Osteoblast (primary cell): ENCODE results near the gene NSD2. TPM values are rescaled to one million over a fixed set of nuclear protein-coding genes. Genes with fewer than 3 reads are reported as not detected.
"Not testable (repeated sequence)": the region's sequence is repeated elsewhere in the genome, so short reads cannot be mapped to it uniquely, and the experiment has no call there.

Source experiments
- DNase-seq: peaks from one replicate; pipeline ENCODE4 v3.0.0; 2011; ENCODE audit warnings: low spot score, mixed read lengths; ENCODE audit not compliant: insufficient read length; ENCODE audit errors: missing footprints
- H2AFZ ChIP-seq: 2 replicates; pipeline ENCODE4 v1.6.0; 2011; ENCODE audit warnings: mild to moderate bottlenecking, low read length
- H3K27ac ChIP-seq: 2 replicates; pipeline ENCODE4 v1.5.1; 2011; ENCODE audit warnings: mild to moderate bottlenecking, low read depth, low read length, moderate library complexity
- H3K27me3 ChIP-seq: 2 replicates; pipeline ENCODE4 v1.6.0; 2012; ENCODE audit warnings: mild to moderate bottlenecking, control low read depth, inconsistent platforms, low read length, moderate library complexity; ENCODE audit not compliant: insufficient read depth
- H3K36me3 ChIP-seq: 2 replicates; pipeline ENCODE4 v1.5.1; 2011; ENCODE audit warnings: mild to moderate bottlenecking, low read length, control low read depth, moderate library complexity; ENCODE audit not compliant: insufficient read depth
- H3K4me1 ChIP-seq: 2 replicates; pipeline ENCODE4 v1.5.1; 2011; ENCODE audit warnings: mild to moderate bottlenecking, low read length, control low read depth, moderate library complexity; ENCODE audit not compliant: insufficient read depth
- H3K4me2 ChIP-seq: 2 replicates; pipeline ENCODE4 v1.6.0; 2011; ENCODE audit warnings: mild to moderate bottlenecking, low read length; ENCODE audit not compliant: insufficient read depth
- H3K4me3 ChIP-seq: fragments of 200-600 bp; sonication (generic); 3 replicates; pipeline ENCODE4 v1.5.1; 2012; ENCODE audit warnings: mild to moderate bottlenecking, low read length, inconsistent platforms; ENCODE audit not compliant: insufficient read depth
- H3K79me2 ChIP-seq: 2 replicates; pipeline ENCODE4 v1.6.0; 2012; ENCODE audit warnings: mild to moderate bottlenecking, low read length, control low read depth, inconsistent platforms; ENCODE audit not compliant: insufficient read depth
- H3K9me3 ChIP-seq: 2 replicates; pipeline ENCODE4 v1.5.1; 2011; ENCODE audit warnings: low read depth, low read length, control low read depth
- H4K20me1 ChIP-seq: 2 replicates; pipeline ENCODE4 v1.6.0; 2012; ENCODE audit warnings: mild to moderate bottlenecking, low read length, control low read depth; ENCODE audit not compliant: insufficient read depth
- total RNA-seq: library from RNA; depleted of rRNA; stranded (reverse); fragments of >200 nt; gene quantifications from 2 replicates; pipeline ENCODE4 v1.2.3, GENCODE V29; 2012
- TF ChIP-seq, protein P1 (sequence below): IDR thresholded peaks from 2 replicates; pipeline ENCODE4 v1.5.1; 2011; ENCODE audit warnings: mild to moderate bottlenecking, low read depth, low read length, moderate library complexity; ENCODE audit errors: extremely low read depth

NSD2 gene
- total RNA-seq, 1 donor = 58.6 TPM

DNA sequence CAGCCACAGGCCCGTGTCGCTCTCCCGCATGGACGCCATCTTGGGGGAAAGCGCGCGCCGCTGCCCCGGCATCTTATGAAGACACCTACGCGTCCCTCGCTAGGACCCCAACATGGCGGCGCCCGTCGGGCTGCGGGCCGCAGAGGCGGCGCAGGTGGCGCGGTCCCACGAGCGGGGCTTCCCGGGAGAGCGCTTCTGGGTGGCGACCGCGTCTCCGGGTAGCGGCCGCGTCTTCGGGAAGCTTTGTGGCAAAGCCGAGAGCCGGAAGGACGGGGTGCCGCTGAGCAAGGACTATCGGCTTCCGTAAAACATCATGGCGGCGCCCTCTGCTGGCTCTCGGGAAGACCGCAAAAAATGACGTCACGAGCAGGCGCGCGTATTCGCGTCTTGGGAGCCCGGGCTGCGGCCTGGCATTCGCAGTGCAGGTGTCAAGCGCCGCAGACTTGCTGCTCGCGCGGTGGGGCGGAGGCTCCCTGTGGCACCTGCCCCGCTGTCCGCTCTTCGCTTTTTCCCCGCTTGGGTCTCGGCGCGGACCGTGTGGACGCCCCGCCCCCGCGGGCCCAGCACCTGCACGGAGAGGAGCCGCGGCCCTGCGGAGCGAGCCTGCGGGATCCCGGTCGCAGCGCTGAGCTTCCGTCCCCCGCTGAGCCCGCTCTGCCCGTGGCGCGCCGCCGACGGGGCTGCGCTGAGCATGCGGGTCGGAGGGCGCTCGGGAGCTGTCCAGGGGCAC is 137.9 kb downstream of the NSD2 start, which contains the start of gene NELFA:
Gene NELFA (minus strand): TSS at position 54 of the 730 bp plus-strand sequence. CDS start 15 bp downstream, at position 39.
- Histone ChIP-seq H3K4me3 (peak within 1 kb of the TSS; percentile 99), H3K79me2 (peaks cover 44% of the 10 kb centered on the region), H4K20me1 (peaks cover 23% of the 10 kb centered on the region), H3K4me2 (peak within 1 kb of the TSS; percentile 91), H3K4me1 (peaks cover 5% of the 10 kb centered on the region), H3K9me3 (no peaks in the 10 kb centered on the region), H3K27ac (peak within 1 kb of the TSS; percentile 98), H2AFZ (peak within 1 kb of the TSS; percentile 99), H3K27me3 (no peaks in the 10 kb centered on the region), H3K36me3 (peaks cover 9% of the 10 kb centered on the region)
- DNase-seq = peak; percentile 98
- TF ChIP-seq, protein P1, sequence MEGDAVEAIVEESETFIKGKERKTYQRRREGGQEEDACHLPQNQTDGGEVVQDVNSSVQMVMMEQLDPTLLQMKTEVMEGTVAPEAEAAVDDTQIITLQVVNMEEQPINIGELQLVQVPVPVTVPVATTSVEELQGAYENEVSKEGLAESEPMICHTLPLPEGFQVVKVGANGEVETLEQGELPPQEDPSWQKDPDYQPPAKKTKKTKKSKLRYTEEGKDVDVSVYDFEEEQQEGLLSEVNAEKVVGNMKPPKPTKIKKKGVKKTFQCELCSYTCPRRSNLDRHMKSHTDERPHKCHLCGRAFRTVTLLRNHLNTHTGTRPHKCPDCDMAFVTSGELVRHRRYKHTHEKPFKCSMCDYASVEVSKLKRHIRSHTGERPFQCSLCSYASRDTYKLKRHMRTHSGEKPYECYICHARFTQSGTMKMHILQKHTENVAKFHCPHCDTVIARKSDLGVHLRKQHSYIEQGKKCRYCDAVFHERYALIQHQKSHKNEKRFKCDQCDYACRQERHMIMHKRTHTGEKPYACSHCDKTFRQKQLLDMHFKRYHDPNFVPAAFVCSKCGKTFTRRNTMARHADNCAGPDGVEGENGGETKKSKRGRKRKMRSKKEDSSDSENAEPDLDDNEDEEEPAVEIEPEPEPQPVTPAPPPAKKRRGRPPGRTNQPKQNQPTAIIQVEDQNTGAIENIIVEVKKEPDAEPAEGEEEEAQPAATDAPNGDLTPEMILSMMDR = no peak

DNA sequence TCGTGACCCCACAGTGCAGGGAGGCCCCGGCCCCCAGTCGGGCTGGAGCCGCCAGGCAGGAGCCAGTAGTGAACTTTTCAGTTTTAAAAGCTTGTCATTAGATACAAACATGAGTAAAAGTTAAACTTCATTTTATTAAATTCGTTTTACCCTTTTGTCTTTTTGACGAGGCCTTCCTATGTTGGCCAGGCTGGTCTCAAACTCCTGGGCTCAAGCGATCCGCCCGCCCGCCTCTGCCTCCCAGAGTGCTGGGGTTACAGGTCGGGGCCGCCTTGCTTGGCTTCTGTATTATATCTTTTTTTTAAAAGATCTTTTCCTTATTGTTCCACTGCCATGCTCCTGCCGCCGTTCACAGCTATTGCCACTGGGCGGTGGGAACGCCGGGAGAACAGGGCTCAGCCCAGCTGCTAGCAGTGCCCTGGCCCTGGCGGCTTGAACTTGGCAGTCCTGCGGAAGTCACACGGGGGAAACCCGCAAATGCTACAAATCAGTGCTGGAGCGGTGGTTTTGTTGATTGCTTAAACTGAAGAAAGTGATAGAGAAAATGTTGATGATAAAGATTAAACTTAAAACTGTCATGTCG is 138.5 kb downstream of the NSD2 start:
- peak overlapping the region; percentile 91 for H3K4me2 ChIP-seq
- peaks cover 22% of the 10 kb centered on the region for H4K20me1 ChIP-seq
- H3K79me2 ChIP-seq = peaks cover 39% of the 10 kb centered on the region
- peaks cover 4% of the 10 kb centered on the region for H3K36me3 ChIP-seq
- no peaks in the 10 kb centered on the region for H3K9me3 ChIP-seq
- H3K27me3 ChIP-seq = no peaks in the 10 kb centered on the region
- H3K27ac ChIP-seq = peak overlapping the region; percentile 98
- peak overlapping the region; percentile 99 for H2AFZ ChIP-seq
- peak; percentile 95 for DNase-seq
- peak overlapping the region; percentile 99 for H3K4me3 ChIP-seq
- TF ChIP-seq, protein P1 = peak; percentile 27
- peaks cover 5% of the 10 kb centered on the region for H3K4me1 ChIP-seq

DNA sequence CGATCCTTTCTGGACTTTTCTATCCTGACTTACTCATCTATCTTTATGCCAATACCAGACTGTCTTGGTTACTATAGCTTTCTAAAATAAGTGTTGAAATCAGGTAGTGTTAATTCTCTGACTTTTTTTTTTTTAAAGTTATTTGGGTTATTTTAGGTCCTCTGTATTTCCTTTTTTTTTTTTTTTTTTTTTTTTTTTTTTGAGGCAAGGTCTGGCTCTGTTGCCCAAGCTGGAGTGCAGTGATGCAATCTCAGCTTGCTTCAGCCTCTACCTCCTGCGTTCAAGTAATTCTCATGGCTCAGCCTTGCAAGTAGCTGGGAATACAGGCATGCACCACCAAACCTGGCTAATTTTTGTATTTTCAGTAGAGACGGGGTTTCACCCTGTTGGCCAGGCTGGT is 140.4 kb downstream of the NSD2 start:
- no peak overlapping the region for H3K27ac ChIP-seq
- H3K4me1 ChIP-seq = peaks cover 5% of the 10 kb centered on the region
- H3K27me3 ChIP-seq = no peaks in the 10 kb centered on the region
- TF ChIP-seq, protein P1 = no peak
- no peak overlapping the region for H3K4me3 ChIP-seq
- H4K20me1 ChIP-seq = peaks cover 14% of the 10 kb centered on the region
- DNase-seq = no peak
- no peaks in the 10 kb centered on the region for H3K36me3 ChIP-seq
- no peak overlapping the region for H3K4me2 ChIP-seq
- H3K9me3 ChIP-seq = no peaks in the 10 kb centered on the region
- H2AFZ ChIP-seq = no peak overlapping the region
- H3K79me2 ChIP-seq = peaks cover 22% of the 10 kb centered on the region

DNA sequence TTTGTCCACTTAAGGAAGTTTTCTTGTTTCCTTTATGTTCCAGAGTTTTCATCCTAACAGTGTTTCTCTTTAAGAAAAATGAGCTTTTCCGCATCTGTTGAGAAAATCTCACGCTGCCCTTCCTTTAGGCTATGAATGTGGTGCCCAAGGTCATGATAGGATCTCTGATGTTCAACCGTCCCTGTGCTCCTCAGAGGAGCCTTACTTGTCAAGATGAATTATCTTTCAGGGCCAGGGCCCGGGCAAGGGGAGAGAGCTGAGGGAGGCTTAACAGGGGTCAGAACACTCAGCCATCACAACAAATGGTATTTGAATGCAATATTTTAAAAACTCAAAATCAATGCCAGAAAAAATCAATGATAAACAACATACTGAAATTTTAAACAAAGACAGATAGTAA is 143.8 kb downstream of the NSD2 start:
- Histone ChIP-seq H2AFZ (no peak overlapping the region), H3K36me3 (no peaks in the 10 kb centered on the region), H3K79me2 (no peaks in the 10 kb centered on the region), H3K27ac (no peak overlapping the region), H3K4me3 (no peak overlapping the region), H3K9me3 (no peaks in the 10 kb centered on the region), H4K20me1 (no peaks in the 10 kb centered on the region), H3K27me3 (no peaks in the 10 kb centered on the region), H3K4me2 (no peak overlapping the region), H3K4me1 (no peaks in the 10 kb centered on the region)
- DNase-seq = no peak
- TF ChIP-seq, protein P1 = no peak

DNA sequence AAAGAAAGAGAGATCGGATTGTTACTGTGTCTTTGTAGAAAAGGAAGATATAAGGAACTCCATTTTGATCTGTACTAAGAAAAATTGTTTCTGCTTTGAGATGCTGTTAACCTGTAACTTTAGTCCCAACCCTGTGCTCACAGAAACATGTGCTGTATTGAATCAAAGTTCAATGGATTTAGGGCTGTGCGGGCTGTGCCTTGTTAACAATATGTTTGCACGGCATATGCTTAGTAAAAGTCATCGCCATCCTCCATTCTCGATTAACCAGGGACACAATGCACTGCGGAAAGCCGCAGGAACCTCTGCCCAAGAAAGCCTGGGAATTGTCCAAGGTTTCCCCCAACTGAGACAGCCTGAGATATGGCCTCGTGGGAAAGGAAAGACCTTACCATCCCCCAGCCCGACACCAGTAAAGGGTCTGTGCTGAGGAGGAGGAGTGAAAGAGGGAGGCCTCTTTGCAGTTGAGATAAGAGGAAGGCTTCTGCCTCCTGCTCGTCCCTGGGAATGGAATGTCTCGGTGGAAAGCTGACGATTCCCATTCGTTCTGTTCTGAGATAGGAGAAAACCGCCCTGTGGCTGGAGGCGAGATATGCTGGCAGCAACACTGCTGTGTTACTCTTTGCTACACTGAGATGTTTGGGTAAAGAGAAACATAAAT is 150.3 kb downstream of the NSD2 start:
- not testable (repeated sequence) for H3K27ac ChIP-seq, H3K79me2 ChIP-seq, DNase-seq, H3K4me3 ChIP-seq, H3K9me3 ChIP-seq, H4K20me1 ChIP-seq, H2AFZ ChIP-seq, H3K4me2 ChIP-seq, H3K4me1 ChIP-seq, H3K36me3 ChIP-seq
- peaks cover 18% of the 10 kb centered on the region for H3K27me3 ChIP-seq
